22Rv1 (cell line): ENCODE results near the gene PCDH9.

Experiments used
- ZFX ChIP-seq: fragments of 450-650 bp; IDR thresholded peaks from 2 replicates; pipeline ENCODE4 v1.6.1; 2017; ENCODE audit warnings: antibody characterized with exemption, borderline replicate concordance
- TF ChIP-seq, protein P1 (sequence below): fragments of 450-650 bp; IDR thresholded peaks from 2 replicates; pipeline ENCODE4 v1.5.1; 2017; ENCODE audit warnings: mild to moderate bottlenecking

DNA sequence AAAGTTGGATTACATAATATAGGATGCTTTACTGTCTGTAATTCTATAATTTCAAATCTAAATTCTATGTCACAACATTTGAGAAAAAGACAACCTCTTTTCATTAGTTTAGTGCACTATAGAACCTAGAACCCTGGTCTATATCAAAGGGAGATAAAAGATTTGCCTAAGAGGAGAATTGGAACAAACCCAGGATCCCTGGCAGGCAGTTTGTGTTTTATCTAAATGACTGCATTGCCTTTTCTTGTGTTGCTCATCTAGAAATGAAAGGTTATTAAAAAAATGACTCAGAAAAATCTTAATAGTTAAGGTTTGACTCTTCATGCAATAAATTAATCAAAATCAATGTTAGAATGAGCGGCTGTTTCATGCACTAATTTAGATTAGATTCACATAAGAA is 96.7 kb downstream of the PCDH9 start:
- TF ChIP-seq, protein P1, sequence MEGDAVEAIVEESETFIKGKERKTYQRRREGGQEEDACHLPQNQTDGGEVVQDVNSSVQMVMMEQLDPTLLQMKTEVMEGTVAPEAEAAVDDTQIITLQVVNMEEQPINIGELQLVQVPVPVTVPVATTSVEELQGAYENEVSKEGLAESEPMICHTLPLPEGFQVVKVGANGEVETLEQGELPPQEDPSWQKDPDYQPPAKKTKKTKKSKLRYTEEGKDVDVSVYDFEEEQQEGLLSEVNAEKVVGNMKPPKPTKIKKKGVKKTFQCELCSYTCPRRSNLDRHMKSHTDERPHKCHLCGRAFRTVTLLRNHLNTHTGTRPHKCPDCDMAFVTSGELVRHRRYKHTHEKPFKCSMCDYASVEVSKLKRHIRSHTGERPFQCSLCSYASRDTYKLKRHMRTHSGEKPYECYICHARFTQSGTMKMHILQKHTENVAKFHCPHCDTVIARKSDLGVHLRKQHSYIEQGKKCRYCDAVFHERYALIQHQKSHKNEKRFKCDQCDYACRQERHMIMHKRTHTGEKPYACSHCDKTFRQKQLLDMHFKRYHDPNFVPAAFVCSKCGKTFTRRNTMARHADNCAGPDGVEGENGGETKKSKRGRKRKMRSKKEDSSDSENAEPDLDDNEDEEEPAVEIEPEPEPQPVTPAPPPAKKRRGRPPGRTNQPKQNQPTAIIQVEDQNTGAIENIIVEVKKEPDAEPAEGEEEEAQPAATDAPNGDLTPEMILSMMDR = no peak
- no peak for TF ChIP-seq ZFX
